Fibroblast of upper back skin (primary cell): ENCODE data around the gene GREM1.

Experiments
- DNase-seq: peaks from one replicate; pipeline ENCODE4 v3.0.0-alpha.2; 2013

Gene GREM1

DNA sequence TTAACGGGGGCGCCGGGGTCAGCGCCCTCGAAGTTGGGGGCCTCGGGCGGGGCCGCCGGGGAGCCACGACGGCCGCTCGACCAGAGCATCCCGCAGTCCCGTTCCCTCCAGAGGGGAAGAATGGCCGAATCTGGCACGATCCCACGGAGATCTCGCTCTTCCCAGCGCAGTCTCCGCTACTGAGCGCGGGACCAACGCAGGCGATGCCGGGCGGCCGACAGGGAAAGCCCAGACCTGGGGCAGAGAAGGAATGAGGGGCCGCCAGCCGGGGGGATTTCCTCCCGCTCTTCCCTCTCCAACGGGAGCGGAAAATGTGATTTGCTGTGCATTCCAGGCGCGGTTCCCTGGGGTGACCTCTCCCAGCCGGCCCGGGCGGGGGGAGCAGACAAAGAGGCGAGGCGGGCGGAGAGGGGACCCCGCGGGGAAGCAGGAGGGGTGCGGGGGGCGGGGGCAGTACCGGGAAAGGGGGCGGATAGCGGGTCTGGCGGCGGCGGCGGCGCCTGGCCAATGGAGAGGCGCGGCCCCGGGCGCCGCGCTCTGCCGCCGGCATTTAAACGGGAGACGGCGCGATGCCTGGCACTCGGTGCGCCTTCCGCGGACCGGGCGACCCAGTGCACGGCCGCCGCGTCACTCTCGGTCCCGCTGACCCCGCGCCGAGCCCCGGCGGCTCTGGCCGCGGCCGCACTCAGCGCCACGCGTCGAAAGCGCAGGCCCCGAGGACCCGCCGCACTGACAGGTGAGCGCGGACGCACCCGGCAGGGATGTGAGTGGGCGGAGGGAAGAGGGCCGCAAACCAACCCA lies at the start of gene GREM1:
GREM1 (plus strand) TSS at position 579 of the 801 bp plus-strand sequence. CDS start 12,687 bp downstream, outside the sequence.
- peak; percentile 91 for DNase-seq

DNA sequence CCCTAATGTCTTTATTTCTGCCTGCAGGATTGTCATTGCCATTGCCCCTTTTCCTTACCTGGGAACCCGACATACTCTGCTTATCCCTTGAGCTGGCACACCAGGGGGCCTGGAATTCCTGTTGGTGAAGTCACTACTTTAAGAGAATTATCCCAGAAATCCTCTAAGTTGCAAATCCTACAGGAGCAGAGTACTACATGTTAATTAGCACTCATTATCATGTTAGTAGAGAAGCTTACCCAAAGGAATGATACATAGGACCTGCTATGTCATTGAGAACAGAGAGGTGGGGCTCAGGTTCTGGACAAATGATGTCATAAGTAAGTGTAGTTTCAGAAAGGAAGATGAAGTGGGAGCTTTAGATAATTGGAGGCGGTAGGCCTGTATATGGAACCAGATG lies 48.9 kb upstream of the GREM1 start:
- DNase-seq, result no peak

DNA sequence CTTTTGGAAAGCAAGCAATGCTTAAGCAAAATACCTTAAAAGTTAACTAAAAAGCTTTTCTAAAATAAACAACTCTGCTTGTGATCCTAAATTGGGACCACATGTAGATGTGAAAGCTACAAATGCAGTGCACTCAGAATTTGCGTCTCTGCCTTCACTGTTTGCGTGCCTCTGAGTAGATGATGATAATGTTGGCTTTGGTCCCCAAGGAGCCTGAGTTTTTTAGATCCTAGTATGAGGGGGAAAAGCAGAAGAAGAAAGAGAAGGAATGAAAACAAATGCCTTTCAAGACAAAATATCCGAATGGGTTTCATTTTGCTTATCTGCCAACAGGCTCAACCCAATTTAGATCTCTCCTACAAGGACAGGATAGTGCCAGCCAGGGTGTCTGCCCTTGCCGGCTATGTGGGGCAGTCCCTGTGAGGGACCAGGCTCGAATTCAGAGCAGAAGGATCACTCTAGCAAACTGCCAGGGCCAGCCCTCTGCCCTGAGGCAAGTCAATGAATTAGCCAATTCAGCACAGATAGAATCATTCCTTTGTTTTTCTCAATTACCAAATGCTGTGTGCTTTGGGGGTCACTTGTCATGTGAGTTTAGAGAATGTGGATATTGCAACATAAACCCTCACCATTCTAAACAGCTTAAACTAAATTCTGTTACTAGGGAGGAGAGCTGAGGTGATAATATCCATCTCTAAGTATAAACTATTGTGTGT lies 47.8 kb upstream of the GREM1 start:
- DNase-seq, result peak; percentile 86

DNA sequence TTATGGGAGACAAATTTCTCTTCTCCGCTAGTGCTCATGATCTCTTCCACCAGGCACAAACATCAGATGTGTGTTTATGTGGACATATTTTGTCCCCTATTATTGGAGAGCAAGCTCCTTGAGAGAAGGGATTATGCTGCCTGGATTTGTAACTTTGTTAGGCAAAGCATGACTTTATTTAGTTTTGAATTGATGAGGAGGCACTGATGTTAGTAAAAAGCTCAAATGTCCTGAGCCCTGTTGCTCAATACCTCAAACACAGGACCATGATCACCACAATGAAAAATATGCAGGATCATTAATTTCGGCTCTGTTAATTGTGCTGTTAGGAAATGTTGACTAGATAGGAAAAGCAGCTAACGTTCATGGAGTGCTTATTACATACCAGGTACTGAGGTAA lies 47.2 kb upstream of the GREM1 start:
- no peak for DNase-seq

DNA sequence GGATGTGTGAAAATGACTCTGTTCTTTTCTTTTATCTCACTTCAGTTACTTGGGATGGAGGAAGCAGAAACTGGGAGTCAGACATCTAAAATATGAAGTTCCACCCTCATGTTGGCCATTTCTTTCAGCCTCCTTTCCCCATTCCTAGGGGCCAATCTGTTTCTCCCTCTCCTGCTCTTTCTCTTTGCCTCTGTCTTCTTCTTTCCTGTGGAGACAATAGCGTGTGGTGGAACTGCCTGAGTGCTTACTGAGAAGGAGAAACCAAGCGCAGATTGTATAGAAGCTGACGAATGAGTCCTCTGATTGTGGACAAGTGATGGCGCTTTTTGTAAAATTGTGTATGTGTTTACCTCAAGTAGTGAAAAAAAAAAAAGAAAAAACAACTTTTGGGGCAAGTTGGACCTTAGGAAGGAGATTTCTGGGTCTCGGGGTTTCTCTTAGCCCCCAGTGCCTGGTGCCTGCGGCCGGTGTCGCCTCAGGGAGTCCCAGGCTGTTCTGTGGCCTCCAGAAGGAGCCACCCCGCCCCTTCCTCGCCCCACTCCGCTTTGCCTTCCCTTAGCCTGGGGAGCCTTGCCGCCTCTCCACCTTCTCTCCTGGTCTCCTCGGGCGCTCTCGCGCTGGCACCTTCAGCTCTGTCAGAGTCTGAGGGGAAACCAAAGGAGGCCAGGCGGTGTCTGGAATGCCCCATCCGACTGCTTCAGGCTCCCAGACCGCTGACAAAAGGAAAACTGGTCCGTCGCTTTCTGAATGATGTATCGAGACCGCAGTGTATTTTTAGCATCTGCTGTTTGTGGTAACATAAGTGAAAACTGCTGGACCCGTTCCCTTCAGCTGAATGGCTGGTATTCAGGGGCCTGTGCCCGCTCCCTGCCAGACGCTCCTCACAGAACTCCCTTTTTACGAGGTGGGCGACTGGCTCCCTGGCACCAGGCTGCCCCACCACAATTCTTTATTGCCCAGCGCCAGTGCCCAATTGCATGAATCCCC lies 46.2 kb upstream of the GREM1 start:
- DNase-seq, result peak; percentile 91

DNA sequence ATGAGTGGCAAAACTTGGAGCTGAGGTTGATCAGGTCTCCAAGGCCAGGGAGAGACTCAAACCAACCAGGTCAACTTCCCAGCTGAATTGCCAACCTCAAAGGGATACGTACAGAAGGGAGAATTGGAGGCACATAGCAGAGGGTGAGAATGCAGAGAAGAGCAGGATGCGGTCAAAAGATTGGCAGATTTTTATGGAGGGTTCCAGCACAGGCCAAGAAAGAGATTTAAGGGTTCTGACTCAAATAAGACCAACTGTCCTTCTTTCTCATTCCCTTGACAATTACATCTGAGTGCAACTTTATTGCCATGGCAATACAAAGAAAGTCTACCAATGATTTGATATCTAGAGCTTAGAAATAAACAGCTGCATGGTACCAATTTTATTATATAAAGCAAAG lies 43.1 kb upstream of the GREM1 start:
- no peak for DNase-seq

DNA sequence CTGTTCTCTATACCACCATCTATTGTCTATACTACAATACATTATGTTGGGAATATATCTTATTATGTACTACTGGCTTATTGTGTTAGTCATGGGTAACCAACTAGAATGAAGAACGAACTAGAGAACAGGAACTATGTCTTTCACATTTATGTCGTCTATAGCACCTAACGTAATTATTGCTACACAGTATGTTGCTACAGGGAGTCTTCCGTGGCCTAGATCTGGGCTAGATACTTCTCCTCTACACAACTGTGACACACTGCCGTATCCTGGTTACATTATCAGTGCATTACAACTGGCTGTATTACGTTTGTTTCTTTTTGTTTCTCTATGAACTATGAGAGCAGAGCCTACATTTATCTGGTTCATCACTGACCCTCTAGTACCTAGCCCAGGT lies 42.3 kb upstream of the GREM1 start:
- no peak for DNase-seq

DNA sequence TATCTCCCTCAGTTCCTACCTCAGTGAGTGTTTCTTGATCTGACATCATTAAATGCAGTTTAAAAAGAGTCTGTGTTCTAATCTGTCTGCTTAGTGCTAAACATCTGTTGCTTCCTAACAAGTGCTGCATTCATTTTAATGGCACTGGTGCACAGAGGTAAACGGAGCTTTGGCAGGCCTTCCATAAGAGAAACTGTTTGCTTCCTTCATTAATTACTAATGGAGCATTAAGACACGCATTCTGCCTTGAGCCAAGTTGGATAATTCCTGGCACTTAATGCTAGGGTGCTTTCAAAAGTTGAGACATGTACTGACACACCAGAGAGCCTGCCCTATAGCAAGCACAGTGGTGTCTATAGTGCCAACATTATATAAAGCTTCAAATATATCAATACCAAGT lies 41.6 kb upstream of the GREM1 start:
- DNase-seq, result no peak

DNA sequence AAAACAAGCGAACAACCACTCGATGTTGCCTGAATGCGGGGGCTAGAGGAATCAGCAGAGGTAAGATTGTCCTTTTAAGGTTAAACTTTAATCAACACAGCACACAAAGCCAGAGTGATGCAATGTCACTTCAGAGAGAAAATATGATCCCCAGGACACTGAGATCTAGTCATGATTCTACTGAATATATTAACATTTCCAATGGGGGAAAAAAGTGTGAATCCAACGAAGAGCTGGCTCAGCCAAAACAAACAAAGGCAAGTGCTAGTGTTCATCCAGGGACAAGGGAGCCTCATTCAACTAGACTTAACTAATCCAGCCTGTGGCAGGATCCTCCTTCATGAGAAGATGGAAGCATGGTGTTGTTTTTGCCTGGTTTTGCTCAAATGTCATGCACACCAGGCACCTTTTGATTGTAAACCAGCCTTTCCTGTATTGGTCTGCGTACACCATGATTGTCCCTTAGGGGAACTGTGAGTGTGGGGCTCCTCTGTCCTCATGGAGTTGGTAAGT lies 40.5 kb upstream of the GREM1 start:
- DNase-seq, result no peak

DNA sequence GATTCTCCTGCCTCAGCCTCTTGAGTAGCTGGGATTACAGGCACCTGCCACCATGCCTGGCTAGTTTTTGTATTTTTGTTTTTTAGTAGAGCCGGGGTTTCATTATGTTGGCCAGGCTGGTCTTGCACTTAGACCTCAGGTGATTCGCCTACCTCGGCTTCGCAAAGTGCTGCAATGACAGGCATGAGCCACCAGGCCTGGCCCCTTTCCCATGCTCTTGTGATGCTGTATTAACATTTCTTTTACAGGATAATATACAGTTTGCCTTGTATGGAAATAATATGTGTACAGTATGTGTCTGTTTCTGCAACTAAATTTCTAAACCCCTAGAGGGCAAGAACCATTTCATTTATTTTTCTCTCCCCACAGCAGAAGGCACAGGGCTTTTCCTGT lies 38.5 kb upstream of the GREM1 start:
- no peak for DNase-seq

DNA sequence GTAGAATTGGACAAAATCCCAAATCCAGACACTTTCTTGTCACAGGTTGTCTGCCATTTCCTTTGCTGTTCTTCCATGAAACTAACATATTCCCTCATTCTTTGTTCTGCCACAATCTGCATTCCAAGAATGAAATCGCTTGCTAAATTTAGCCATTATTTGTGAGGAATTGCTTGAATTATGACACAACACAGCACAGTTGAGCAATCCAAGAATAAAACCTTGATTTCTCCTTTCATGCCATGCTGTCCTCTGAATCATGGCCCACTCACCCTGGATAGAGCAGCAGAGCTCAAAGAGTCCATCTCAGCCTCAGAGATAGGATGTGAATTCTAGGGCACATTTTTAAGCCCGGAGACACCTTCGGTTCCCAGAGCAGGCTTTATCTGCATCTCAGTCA lies 35.2 kb upstream of the GREM1 start:
- peak; percentile 96 for DNase-seq

DNA sequence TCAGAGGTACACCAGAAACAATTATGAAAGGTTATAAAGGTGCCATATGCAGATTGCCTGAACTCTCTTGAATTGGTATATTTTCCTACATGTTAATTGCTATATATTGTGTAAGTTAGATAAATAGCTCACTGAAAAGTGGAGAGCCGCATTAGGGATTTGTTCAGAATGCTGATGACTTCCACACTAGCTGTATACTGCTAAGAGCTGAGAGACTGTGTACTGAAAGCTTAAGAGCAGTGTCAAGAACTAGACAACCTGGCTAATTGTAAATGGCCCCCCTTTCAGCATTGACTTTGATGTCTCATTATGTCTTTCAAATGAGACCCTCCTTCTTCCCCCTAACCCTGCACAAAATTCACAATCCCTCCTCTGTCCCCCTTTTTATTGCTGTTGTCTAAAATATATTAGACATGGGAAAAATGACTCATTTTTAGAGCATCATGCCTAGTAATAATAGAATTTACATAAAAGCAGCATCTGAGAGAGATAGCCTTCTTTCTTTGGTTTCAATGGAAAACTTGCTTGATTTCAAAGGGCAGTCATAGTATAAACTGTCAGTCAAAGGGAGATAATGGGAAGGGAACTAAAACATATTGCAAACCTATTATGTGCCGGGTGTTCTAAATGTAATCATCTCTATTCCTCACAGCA lies 34.7 kb upstream of the GREM1 start:
- no peak for DNase-seq

DNA sequence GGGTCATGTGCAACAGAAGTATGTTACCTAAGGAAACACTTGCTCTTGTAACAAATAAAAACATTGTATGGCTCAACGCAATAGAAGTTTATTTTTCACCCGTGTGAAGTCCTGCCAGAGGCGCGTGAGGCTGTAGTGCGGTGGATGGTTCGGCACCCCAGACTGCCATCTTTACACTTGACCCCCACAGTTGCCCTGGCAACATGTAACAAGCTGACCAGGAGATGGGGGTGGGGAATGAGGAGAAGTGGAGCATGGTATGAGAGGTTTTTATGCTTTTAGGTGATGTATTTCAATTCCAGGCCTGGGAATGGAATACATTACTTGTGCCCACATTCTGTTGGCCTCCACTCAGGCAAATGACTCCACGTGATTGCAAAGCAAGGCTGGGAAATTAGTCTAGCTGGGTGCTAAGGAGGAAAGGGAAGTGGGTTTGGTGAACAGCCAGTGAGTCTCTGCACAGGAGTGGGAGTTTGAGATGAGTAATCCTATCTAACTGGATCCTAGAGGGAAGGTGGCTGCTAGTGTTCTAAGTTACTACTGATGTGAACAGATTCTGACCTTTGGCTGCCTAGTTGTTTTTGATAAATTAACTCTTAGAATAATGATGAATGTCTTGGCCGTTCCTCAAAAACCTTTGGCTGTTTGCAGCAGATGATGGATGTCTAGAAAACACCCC lies 33.8 kb upstream of the GREM1 start:
- peak; percentile 97 for DNase-seq

DNA sequence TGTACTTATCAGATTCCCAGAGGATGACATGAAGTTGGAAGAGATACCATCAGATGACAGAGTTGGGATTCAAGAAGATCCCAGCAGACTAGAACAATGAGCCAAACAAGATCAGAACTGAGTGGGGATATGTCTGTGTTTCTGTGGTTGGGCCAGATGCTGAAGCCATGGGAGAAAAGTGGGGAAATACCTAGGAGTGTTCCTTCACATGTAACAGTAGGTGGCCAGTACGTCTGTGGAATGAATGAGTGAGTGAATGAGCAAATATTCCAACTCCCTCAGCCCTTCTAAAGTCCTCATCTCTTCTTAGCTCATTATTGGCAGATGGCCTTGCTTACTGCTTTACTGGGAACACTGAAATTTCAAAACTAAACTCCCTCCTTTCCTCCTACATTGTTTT lies 32.2 kb upstream of the GREM1 start:
- DNase-seq, result peak; percentile 88

DNA sequence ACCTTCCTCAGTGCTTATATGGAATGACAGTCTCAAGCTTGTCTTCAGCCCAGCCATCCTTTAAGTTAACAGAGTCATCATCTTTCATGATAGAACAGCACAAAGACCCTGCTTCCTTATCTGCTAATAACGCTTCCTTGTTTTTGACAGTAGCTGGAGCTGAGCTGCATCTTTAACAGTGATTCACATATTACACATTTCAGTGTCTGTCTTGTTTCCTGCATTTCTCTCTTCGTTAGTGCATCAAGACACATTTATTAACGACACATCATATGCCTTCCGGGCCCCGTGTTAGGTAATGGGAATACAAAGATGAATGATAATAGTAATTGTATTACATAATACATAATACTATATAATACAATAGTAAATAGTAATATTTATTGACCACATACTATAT lies 30.2 kb upstream of the GREM1 start:
- peak; percentile 78 for DNase-seq

DNA sequence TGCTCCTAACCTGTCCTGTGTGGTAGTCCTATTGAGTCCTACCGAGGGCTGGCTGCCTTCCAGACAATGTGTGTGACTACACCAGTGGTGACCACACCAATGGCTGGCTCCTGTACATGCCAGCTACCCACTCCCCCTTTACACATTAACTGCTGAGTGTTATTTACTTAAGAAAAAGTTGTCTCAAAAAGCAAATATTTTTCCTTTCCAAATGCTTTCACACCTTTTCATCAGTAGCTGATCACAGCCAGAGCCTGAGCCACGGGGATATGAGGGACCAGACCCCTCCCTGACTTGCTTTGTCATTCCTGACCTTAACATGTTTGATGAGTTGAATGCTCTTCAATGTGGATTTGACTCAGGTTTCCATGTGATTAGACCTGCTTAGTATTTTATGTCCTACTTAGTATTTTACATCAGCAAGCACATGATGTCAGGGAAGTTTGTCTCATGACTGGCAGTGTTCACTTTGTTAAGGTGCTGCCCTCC lies 29.6 kb upstream of the GREM1 start:
- peak; percentile 47 for DNase-seq

DNA sequence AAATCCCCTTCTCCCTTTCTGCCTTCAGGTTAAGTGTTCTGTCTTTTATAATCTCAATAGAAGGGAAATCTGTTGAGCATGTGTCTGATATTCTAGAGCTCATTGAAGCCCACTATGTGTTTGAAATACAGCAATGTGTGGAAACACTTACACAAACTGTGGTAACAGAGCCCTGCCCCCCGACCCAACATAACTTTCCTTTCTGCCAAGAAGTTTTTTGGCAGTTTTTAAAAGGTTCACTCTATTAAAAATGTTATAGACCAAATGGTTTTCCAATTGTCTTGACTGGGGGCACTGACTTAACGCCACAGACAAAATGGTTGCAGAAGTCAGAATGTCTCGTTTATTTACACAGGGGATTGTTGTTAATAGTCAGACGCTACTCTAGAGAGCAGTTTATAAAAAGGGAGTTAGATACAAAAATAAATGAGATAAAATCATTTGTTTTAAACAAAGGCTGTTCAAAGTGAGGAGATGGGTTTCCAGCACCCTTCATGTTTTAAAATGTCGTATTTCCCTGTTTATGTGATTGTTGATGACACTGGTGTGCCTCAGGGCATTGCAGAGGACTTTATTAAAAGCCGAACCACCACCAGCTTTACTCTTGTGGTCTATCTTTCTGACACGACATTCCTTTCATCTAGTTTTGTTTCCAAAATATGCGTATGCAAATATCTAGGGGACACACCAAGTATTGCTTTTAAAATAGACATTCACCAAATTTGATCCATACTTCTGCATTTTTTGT lies 26.7 kb upstream of the GREM1 start:
- DNase-seq, result no peak

DNA sequence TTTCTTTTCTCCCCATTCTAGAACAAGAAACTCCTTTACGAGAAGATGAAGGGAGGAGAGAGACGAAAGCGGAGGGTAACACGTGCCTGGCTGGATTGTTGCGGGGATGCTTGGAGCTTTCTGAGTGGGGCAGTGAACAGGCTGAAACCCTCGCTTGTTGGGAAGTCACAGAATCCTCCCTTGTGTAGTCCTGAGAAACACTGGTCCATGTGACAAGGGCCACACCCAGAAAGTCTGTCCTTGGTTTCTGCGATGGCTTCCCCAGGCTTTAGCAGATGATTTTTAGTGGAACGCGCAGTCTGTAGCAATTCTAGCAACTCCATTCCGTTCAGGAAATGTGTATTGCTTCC lies 26.1 kb upstream of the GREM1 start:
- DNase-seq, result no peak

DNA sequence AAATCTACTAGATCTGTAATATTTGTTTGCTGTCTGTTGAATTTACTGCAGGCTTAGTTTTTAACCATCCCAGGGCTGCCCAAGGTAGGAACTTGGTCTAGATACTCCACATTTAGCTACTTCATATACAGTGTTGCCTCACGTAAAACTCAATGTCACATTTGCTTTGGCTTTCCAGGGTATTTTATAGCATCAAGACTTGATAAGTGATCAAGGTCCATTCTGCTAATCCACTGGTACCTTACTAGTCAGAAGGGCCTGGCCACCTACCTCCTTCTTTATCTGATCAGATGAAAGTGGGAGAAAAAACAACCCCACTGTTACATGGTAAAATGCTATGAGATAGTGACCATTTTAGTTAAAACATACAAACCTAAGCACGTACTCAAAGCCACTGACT lies 25.5 kb upstream of the GREM1 start:
- DNase-seq, result no peak

DNA sequence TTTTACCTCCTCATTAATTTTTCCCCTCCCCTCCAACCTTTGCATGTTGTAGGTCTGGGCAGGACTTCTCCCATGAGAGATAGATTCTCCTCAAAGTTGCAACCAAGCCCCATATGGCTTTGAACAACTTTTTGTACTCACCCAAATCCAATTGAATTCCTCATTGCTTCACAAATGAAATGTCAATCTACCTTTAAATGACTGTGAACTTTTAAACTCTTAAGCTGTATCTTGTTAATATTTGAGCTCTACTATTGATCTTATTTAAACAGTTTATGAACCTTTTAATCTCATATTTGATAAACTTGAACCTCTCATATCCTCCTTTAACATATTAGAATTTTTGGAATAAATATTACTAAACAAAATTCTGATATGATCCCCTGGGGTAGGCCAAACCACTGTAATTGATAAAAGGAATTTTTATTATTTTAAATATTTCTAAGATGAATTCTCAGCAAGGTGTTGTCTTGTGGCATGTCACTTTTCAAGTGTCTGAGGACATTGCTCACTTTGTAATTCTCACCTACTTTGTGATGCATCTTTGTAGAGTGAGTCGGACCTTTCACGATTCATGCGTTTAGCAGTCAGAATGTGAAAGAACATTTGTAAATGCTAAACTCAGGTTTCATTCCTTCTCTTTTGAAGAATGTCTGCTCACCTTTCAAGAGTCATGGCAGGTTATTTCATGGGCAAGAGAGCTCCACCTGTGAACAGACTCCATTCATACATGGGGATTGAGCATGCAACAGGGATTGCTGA lies 23.4 kb upstream of the GREM1 start:
- no peak for DNase-seq
